IPS-NIHi11 (cell line): ENCODE data around the gene TMEM169.

Experiments
- DNase-seq: peaks from one replicate; pipeline ENCODE4 v3.0.0; 2012; ENCODE audit warnings: mixed read lengths, low spot score

The TMEM169 gene

GRCh38 chr2:216081487-216082116 is at the start of gene TMEM169, which contains the start of gene PECR:
TSS of gene TMEM169 (plus strand) at chr2:216081919. CDS start at chr2:216095964, 14,045 bp downstream.
TSS of gene PECR (minus strand) at chr2:216081809. CDS start at chr2:216081741, 68 bp downstream.
- DNase-seq: peak; percentile 97

- no peak for DNase-seq
Measured at GRCh38 chr2:216031960-216032689, 49.6 kb upstream of the TMEM169 start.

- no peak for DNase-seq
Measured at GRCh38 chr2:216033403-216033802, 48.3 kb upstream of the TMEM169 start.

GRCh38 chr2:216034065-216034464 is 47.7 kb upstream of the TMEM169 start:
- DNase-seq: peak; percentile 82

- DNase-seq: no peak
Measured at GRCh38 chr2:216039918-216040317, 41.8 kb upstream of the TMEM169 start.

- DNase-seq: no peak
Measured at GRCh38 chr2:216041438-216041837, 40.3 kb upstream of the TMEM169 start.

- no peak for DNase-seq
Measured at GRCh38 chr2:216043949-216044348, 37.8 kb upstream of the TMEM169 start.

GRCh38 chr2:216044883-216045486 is 36.7 kb upstream of the TMEM169 start:
- DNase-seq: no peak

GRCh38 chr2:216047397-216047796 is 34.3 kb upstream of the TMEM169 start:
- DNase-seq: no peak

- no peak for DNase-seq
Measured at GRCh38 chr2:216049452-216049851, 32.3 kb upstream of the TMEM169 start.

GRCh38 chr2:216051350-216051749 is 30.4 kb upstream of the TMEM169 start:
- no peak for DNase-seq

- no peak for DNase-seq
Measured at GRCh38 chr2:216052420-216052819, 29.3 kb upstream of the TMEM169 start.

GRCh38 chr2:216055680-216056079 is 26.0 kb upstream of the TMEM169 start:
- DNase-seq: no peak

GRCh38 chr2:216056739-216057138 is 25.0 kb upstream of the TMEM169 start:
- DNase-seq: no peak

GRCh38 chr2:216057688-216058193 is 24.0 kb upstream of the TMEM169 start:
- DNase-seq: no peak

- no peak for DNase-seq
Measured at GRCh38 chr2:216059233-216059834, 22.4 kb upstream of the TMEM169 start.

GRCh38 chr2:216064014-216064630 is 17.6 kb upstream of the TMEM169 start:
- DNase-seq: no peak

- no peak for DNase-seq
Measured at GRCh38 chr2:216064665-216065064, 17.1 kb upstream of the TMEM169 start.

GRCh38 chr2:216066230-216066629 is 15.5 kb upstream of the TMEM169 start:
- DNase-seq: no peak

GRCh38 chr2:216069028-216069427 is 12.7 kb upstream of the TMEM169 start:
- DNase-seq: no peak

- no peak for DNase-seq
Measured at GRCh38 chr2:216070195-216070594, 11.5 kb upstream of the TMEM169 start.
